Naive thymus-derived CD8-positive, alpha-beta T cell (primary cell): ENCODE measurements around the gene PAPSS2. TPM values are rescaled to one million over a fixed set of nuclear protein-coding genes. Genes with fewer than 3 reads are reported as not detected.
A peak's percentile ranks its signal among the peaks of the same experiment; 100 is the strongest.

Experiments
- ATAC-seq, 2 donors: fragments of 150-1000 bp; cut with Tn5 transposase in 1 of 2; sonication (Bioruptor Pico), chemical (Tn5 transposase) in 1 of 2; 1 replicate in 1 of 2; 2 replicates in 1 of 2; pipeline ENCODE4 v1.10.0; 2021; ENCODE audit warnings: mild to moderate bottlenecking in 2 of 2, moderate library complexity in 2 of 2
- POLR2A ChIA-PET: fragments of 350-600 bp; sonication (Branson Sonifier 250); formaldehyde crosslinking; loops from one replicate; lab custom pipeline; 2021; ENCODE audit warnings: antibody characterized with exemption; lab: Charles Lee
- DNase-seq, 10 donors: peaks; one replicate each; pipeline versions ENCODE4 v3.0.0 to v3.0.0-alpha.2; 2020 to 2022
- H3K27ac Mint-ChIP-seq, 10 donors: one replicate each; pipeline ENCODE4 v1.8.0; 2020 to 2022; ENCODE audit warnings: mild to moderate bottlenecking in 10 of 10, mixed read lengths in 10 of 10, moderate library complexity in 4 of 10, inconsistent platforms in 1 of 10
- H3K27me3 Mint-ChIP-seq, 5 donors: one replicate each; pipeline ENCODE4 v1.8.0; 2021 to 2022; ENCODE audit warnings: mixed read lengths in 5 of 5
- H3K36me3 Mint-ChIP-seq, 3 donors: one replicate each; pipeline ENCODE4 v1.8.0; 2020 to 2022; ENCODE audit warnings: mixed read lengths in 3 of 3, mild to moderate bottlenecking in 2 of 3, inconsistent platforms in 1 of 3
- H3K4me1 Mint-ChIP-seq, 4 donors: one replicate each; pipeline ENCODE4 v1.8.0; 2021 to 2022; ENCODE audit warnings: mixed read lengths in 4 of 4
- H3K4me3 Mint-ChIP-seq, 10 donors: one replicate each; pipeline ENCODE4 v1.8.0; 2020 to 2022; ENCODE audit warnings: mild to moderate bottlenecking in 10 of 10, mixed read lengths in 10 of 10, moderate library complexity in 6 of 10, inconsistent platforms in 1 of 10
- H3K9me3 Mint-ChIP-seq, 9 donors: one replicate each; pipeline ENCODE4 v1.8.0; 2020 to 2022; ENCODE audit warnings: mixed read lengths in 9 of 9, mild to moderate bottlenecking in 3 of 9, inconsistent platforms in 1 of 9, moderate library complexity in 1 of 9
- polyA plus RNA-seq, 3 donors: library from polyadenylated mRNA; unstranded; fragments of 300-500 nt; fragmentation: Illumina TruSeq; gene quantifications; one replicate each; pipeline ENCODE4 v1.2.3, GENCODE V29; 2021
- total RNA-seq, 8 experiments: library from RNA in 2 of 8; stranded (reverse) in 2 of 8; gene quantifications; one replicate each; pipeline ENCODE4 v1.2.3 and lab custom pipeline; 2021 to 2026

PAPSS2 gene
- total and polyA plus RNA-seq, 5 experiments from 2014 or later: 0.05 to 0.70 (median 0.08) TPM; not detected in 2

DNA sequence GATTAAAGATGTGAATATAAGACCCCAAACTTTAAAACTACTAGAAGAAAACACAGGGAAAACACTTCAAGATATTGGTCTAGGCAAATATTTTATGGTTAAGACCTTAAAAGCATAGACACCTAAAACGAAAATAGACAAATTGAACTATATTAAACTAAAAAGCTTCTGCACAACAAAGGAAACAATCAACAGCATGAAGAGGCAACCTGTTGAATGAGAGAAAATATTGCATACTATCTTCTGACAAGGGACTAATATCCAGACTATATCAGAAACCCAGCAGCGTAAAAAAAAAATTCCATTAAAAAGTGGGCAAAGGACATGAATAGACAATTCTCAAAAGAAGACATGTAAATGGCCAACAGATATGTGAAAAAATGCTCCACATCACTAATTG lies 18.6 kb downstream of the PAPSS2 start:
- Mint-ChIP-seq H3K9me3 (no peaks in the 10 kb centered on the region), H3K27ac (no peak overlapping the region), H3K27me3 (peaks cover 0 to 9% (median 3%) of the 10 kb centered on the region in 5 donors), H3K4me1 (no peaks in the 10 kb centered on the region), H3K4me3 (no peak overlapping the region), H3K36me3 (no peaks in the 10 kb centered on the region)
- ATAC-seq: no peak
- POLR2A ChIA-PET: no interaction called here
- DNase-seq: no peak

DNA sequence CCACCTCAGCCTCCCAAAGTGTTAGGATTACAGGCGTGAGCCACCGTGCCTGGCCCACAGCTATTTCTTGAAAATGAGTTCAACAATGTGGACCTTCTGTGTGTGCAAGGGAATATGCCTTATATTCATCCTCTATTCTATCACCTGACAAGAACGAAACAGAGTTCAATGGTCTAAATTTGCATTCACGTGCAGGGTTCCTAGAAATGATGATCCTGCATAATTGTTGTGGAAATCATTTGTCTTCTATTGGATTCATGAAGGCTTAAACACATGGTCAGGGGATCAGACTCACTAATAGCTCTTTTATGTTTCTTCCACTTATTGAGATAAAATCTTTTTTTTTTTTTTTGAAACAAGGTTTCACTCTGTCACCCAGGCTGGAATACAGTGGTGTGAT lies 23.7 kb downstream of the PAPSS2 start:
- POLR2A ChIA-PET: no interaction called here
- Mint-ChIP-seq H3K9me3 (no peaks in the 10 kb centered on the region), H3K27ac (no peak overlapping the region), H3K4me1 (no peaks in the 10 kb centered on the region), H3K36me3 (no peaks in the 10 kb centered on the region), H3K4me3 (no peak overlapping the region), H3K27me3 (peaks cover 0 to 3% (median 2%) of the 10 kb centered on the region in 5 donors)
- ATAC-seq (no peak), DNase-seq (no peak)

DNA sequence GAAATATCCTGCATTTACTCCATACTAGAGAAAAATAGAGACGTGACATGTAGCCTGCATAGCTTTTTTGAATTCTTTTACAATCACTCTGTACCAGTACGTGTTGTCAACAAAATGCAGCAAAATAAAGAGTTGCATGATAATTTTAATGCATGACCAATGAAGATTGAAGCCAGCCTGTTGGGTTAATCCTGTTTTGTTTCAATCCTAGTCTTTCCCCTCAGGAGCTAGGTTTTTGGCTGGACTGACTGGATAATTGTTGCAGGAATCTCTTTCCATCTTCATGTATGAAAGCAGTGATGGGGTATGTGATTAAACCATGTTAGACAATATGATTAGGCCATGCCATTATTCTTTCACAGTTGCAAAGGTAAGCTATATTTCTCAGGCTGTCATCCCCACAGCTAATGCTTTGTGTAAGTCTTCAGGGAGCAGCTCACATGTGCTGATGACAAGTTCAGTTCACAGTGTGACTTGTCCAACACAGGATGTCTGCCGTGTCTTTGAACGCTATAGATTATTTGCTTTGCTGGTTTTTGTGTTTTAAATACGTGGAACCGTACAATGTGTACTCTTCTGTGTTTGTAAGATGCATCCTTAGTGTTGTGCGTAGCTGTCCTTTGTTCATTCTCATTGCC lies 24.4 kb downstream of the PAPSS2 start:
- ATAC-seq (no peak), DNase-seq (no peak)
- POLR2A ChIA-PET: no interaction called here
- H3K4me1 Mint-ChIP-seq: no peaks in the 10 kb centered on the region
- H3K9me3 Mint-ChIP-seq: no peaks in the 10 kb centered on the region
- peak overlapping the region in 1 of 10 donors; percentile 3 for H3K27ac Mint-ChIP-seq
- H3K27me3 Mint-ChIP-seq: peaks cover 0 to 3% (median 0%) of the 10 kb centered on the region in 5 donors
- H3K36me3 Mint-ChIP-seq: no peaks in the 10 kb centered on the region
- H3K4me3 Mint-ChIP-seq: no peak overlapping the region

DNA sequence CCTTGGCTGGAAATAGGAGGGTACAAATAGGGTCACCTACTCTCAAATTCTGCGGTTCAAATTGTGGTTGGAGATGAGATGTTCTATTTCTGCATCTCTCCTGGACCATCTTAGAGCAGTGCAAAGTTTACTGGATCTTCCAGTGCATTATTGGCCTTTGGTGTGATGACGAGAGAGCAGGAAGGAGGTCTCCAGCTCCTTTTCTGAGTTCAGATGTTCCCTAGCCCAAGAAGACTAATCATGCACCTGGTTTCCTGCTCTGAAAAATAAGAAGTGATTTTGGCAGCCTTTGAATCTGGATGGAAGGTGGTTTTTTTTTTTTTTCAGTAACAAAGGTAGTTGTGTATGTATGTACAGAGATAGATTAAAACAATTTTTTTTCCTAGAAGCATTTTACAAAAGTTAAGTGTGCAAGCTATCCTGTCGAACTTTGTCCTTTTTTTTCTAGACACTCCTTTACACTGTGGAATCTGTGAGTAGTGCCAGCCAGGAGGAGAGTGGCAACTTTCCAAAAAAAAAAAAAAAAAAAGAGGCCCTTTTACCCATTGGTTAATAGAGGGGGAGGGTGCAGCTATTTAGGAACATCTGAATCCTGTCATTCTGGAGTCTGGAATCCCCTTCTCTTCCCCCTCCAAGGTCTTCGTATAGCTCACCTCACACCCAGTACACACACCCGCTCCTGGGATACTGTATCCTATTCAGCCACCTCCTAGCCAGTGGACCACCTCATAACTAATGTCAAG lies 26.3 kb downstream of the PAPSS2 start:
- no peak overlapping the region for H3K27ac Mint-ChIP-seq
- POLR2A ChIA-PET: no interaction called here
- DNase-seq (no peak), ATAC-seq (no peak)
- H3K9me3 Mint-ChIP-seq: no peaks in the 10 kb centered on the region
- H3K36me3 Mint-ChIP-seq: no peaks in the 10 kb centered on the region
- H3K4me1 Mint-ChIP-seq: no peaks in the 10 kb centered on the region
- H3K4me3 Mint-ChIP-seq: no peak overlapping the region
- H3K27me3 Mint-ChIP-seq: peaks cover 0 to 2% (median 1%) of the 10 kb centered on the region in 5 donors

DNA sequence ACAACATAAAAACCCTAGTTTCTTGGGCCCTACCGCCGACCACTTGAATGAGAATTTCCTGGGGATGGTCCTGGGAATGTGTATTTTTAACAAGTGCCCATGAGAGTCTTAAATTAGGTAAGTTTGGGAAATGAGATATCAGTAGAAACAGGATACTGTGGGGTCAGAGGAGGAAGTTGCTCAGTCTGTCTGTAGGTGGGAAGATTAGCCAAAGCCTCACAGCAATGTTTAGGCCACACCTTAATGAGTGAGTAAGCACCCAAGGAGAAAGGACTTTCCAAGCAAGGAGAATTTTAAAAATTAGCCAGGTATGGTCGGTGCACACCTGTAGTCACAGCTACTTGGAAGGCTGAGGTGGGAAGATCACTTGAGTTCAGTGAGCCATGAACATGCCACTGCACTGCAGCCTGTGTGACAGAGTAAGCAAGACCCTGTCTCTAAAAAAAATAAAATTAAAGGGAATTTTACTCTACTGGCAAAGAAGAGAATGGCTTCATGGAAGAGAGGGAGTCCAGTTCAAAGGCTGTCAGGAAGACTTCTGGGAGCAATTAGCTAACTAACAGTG lies 31.9 kb downstream of the PAPSS2 start:
- Mint-ChIP-seq H3K4me1 (no peaks in the 10 kb centered on the region), H3K27ac (no peak overlapping the region), H3K36me3 (no peaks in the 10 kb centered on the region), H3K9me3 (no peaks in the 10 kb centered on the region), H3K4me3 (no peak overlapping the region), H3K27me3 (peaks cover 0 to 1% (median 0%) of the 10 kb centered on the region in 5 donors)
- POLR2A ChIA-PET: interaction anchor here (0.6 kb wide), 1 partner anchor 1187 kb away, joined by 4 read pairs; no protein-coding TSS in a partner anchor
- no peak for ATAC-seq
- no peak for DNase-seq

DNA sequence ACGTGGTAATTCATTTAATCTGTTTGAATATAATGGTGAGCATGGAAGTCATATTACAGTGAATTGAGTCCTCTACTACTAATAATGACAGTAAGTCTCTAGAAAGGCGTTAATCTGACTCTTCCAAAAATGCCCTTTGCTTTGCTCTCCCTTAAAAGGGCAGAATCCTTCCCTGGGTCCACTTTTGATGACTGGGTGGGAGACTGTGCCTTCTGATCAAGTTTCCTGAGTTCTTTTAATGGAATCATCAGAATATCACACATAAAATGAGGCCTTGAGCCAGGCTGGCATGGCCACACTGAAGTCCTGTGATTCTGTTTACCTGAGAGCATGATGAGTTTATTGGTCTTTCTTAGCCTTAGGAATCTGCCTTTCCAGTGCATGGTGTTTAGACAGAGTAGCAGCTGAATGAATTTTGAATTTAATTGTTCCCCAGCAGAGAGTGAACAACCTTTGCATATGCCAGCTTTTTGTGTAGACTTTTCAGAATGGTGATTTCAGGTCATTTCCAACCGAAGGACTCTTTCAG lies 33.3 kb downstream of the PAPSS2 start:
- peaks cover 0 to 7% (median 3%) of the 10 kb centered on the region in 5 donors for H3K27me3 Mint-ChIP-seq
- DNase-seq (no peak), ATAC-seq (no peak)
- H3K27ac Mint-ChIP-seq: no peak overlapping the region
- no peaks in the 10 kb centered on the region for H3K9me3 Mint-ChIP-seq
- H3K4me3 Mint-ChIP-seq: no peak overlapping the region
- POLR2A ChIA-PET: no interaction called here
- no peaks in the 10 kb centered on the region for H3K4me1 Mint-ChIP-seq
- H3K36me3 Mint-ChIP-seq: no peaks in the 10 kb centered on the region

DNA sequence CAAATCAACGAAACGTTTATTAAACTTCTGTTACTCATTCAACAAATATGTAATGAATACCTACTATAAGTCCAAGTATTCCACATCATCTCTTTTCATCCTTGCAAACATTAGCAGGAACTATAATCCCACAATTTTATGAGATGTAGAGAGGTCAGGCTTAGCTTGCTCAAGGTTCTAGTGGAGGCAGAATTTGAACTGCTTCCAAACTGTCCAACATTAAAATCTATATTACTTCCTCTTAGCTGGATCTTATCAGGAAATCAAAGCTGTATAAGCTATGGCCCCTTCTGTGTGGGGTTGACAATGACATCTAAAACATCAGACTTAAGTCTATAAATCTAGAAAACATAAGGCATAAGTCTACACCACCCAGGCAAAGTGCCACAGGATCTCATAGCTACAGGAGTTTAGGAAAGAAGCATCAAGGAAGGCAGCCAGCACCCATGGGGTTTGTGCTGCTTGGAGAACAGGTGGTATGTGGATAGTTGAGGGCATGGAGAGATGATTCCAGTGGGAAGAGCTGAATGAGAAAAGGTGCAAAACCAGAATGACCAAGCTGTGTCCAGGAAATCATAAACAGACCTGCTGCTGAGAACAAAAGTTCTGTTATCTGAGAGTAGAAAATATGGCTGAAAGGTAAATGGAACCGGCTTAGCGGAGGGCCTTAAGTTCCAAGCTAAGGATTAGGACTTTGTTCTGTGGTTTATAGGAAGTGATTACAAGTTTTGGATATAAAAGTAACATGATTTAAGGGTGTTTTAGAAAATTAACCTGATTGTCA lies 34.5 kb downstream of the PAPSS2 start:
- DNase-seq (no peak), ATAC-seq (no peak)
- POLR2A ChIA-PET: no interaction called here
- no peaks in the 10 kb centered on the region for H3K9me3 Mint-ChIP-seq
- H3K27me3 Mint-ChIP-seq: peaks cover 0 to 7% (median 5%) of the 10 kb centered on the region in 5 donors
- H3K4me1 Mint-ChIP-seq: no peaks in the 10 kb centered on the region
- H3K36me3 Mint-ChIP-seq: no peaks in the 10 kb centered on the region
- H3K27ac Mint-ChIP-seq: no peak overlapping the region
- no peak overlapping the region for H3K4me3 Mint-ChIP-seq

DNA sequence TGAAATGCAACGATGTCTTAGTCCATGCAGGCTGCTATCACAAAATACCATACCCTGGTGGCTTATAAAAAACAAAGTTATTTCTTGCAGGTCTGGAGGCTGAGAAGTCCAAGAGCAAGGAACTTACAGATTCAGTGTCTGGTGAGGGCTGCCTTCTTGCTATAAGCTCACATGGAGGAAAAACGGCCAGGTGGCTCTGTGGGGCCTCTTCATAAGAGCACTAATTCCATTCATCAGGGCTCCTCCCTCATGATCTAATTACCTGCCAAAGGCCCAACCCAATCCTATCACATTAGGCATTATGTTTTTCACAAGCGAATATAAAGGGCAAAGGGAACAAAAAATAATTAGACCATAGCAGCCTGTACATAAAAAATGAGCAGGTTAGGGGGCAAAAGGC lies 35.4 kb downstream of the PAPSS2 start:
- DNase-seq (no peak), ATAC-seq (no peak)
- H3K4me3 Mint-ChIP-seq: no peak overlapping the region
- peaks cover 0 to 7% (median 4%) of the 10 kb centered on the region in 5 donors for H3K27me3 Mint-ChIP-seq
- no peaks in the 10 kb centered on the region for H3K4me1 Mint-ChIP-seq
- POLR2A ChIA-PET: no interaction called here
- no peak overlapping the region for H3K27ac Mint-ChIP-seq
- H3K9me3 Mint-ChIP-seq: no peaks in the 10 kb centered on the region
- H3K36me3 Mint-ChIP-seq: no peaks in the 10 kb centered on the region

DNA sequence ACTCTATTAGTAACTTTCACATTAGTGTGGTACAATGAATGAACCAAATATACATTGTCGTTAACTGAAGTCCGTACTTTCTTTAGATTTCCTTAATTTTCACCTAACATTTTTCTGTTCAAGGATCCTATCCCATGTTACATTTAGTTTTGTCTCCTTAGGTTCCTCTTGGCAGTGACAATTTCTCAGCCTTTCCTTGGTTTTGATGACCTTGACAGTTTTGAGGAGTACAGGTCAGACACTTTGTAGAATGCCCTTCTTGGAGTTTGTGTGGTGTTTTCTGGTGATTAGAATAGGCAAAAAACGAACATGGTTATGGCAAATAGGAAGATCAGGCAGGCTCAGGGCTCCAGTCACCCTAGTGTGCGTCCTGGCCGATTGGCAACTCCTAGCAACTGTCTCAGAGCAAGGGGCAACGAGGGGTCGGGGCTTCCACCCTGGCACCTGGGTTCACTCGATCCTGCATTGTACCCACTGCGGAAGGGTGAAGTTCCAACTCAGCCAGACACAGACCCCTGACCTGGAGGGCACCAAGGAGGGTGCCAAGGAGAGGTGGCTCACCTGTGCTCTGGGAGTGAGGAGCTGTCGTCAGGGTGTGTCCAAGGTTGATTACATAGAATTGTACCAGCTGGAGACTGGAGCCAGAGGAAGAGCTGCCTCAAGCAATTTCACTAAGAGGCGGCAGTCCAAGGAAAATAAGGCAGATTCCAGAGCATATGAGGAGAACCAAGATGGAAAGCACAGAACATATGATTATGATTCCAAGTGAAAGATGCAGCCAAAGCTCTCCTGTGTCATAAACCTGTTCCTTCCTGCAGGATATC lies 37.5 kb downstream of the PAPSS2 start:
- H3K4me3 Mint-ChIP-seq: no peak overlapping the region
- H3K36me3 Mint-ChIP-seq: no peaks in the 10 kb centered on the region
- H3K27me3 Mint-ChIP-seq: peaks cover 0 to 7% (median 6%) of the 10 kb centered on the region in 5 donors
- POLR2A ChIA-PET: no interaction called here
- no peaks in the 10 kb centered on the region for H3K9me3 Mint-ChIP-seq
- DNase-seq (no peak), ATAC-seq (no peak)
- H3K4me1 Mint-ChIP-seq: no peaks in the 10 kb centered on the region
- H3K27ac Mint-ChIP-seq: peak overlapping the region in 1 of 10 donors; percentile 7

DNA sequence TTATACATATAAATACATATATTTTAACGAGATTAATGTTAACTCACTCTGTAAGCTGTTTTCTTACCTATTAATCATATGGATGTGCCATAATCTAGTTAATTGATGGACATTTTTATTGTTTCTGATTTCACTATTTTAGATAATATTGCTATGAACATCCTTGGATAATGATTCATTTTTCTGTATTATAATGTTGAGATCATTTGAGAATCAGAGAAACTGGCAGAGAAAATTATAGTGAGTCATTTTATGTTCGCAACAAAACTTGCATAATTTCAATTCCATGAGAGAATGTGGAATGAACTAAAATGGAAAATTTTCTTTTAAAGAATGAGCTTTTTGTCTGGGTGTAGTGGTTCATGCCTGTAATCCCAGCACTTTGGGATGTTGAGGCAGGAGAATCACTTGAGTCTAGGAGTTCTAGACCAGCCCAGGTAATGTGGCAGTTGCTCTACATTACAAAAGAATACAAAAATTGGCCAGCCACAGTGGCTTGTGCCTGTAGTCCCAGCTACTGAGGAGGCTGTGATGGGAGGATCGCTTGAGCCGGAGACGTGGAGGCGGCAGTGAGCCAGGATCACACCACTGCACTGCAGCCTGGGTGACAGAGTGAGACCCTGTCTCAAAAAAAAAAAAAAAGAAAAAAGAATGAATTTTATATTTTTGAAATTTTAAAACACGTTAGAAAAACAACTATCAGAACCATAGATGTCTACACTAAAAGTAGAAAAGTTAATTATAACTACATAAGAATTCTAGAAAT lies 40.5 kb downstream of the PAPSS2 start:
- Mint-ChIP-seq H3K9me3 (no peaks in the 10 kb centered on the region), H3K4me1 (no peaks in the 10 kb centered on the region)
- POLR2A ChIA-PET: no interaction called here

DNA sequence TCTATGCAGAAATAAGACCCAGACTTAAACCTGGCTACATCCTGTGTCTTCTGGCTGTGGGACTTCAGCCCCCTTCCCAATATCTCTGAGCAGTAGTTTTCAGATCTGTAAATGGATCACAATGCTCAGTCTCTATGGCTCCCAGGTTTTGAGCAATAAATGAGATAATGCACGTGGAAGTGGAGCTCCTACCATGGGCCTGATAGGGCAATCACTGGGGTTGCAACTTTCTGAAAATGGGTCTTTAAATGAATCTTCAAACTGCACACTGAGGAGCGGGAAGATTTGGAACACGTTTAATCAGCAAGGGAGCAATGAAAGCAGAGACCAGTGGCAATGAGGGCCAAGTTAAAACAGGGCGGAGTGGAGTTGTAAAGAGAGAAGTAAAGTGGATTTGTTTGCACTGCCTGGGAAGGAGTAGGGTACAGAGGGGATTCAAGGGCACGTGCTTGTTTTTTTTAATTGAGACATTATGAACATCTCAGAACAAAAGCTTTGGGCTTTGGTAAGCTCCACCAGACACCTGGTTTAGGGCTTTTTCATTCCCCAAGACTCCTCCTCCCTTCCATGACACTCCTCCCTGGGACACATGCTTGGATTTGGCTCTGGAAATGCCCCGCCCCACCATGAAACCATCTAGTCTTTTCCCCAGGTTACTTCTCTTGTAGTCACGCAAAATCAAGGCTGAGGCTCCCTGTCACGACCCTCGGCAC lies 42.7 kb downstream of the PAPSS2 start:
- Mint-ChIP-seq H3K27me3 (peaks cover 0 to 10% (median 5%) of the 10 kb centered on the region in 5 donors), H3K27ac (no peak overlapping the region), H3K9me3 (no peaks in the 10 kb centered on the region), H3K4me1 (no peaks in the 10 kb centered on the region), H3K4me3 (no peak overlapping the region), H3K36me3 (no peaks in the 10 kb centered on the region)
- POLR2A ChIA-PET: no interaction called here
- DNase-seq: no peak
- ATAC-seq: no peak

More for the DNA sequence above, 40.5 kb downstream of the PAPSS2 start:
- peaks cover 0 to 8% (median 7%) of the 10 kb centered on the region in 5 donors for H3K27me3 Mint-ChIP-seq
- H3K27ac Mint-ChIP-seq: no peak overlapping the region
- ATAC-seq (no peak), DNase-seq (no peak)
- no peak overlapping the region for H3K4me3 Mint-ChIP-seq
- no peaks in the 10 kb centered on the region for H3K36me3 Mint-ChIP-seq
